ENCODE measurements around the gene LPCAT1.
"Not testable (repeated sequence)": the region's sequence is repeated elsewhere in the genome, so short reads cannot be mapped to it uniquely, and the experiment has no call there.

LPCAT1 gene

GRCh38 chr5:1477341-1477740, 46.4 kb downstream of the LPCAT1 start:
- FAIRE-seq: no peak

GRCh38 chr5:1476967-1477310, 46.8 kb downstream of the LPCAT1 start:
- FAIRE-seq: no peak

- no peak for FAIRE-seq
Measured at GRCh38 chr5:1476181-1476966, 47.4 kb downstream of the LPCAT1 start.

DNA sequence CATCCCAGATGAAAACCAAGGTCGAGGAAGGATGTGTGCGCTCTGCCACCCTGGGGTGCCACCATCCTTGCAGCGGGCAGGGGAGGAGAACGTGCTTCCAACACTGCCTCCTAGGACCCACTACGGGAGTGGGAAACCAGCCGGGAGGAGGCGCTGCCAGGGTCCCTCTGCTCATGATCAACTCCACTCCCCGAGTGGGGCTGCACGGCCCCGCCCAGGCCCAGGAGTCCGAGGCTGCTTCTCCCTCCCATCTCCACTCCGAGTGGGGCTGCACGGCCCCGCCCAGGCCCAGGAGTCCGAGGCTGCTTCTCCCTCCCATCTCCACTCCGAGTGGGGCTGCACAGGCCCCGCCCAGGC, 48.2 kb downstream of the LPCAT1 start:
- FAIRE-seq: not testable (repeated sequence)

DNA sequence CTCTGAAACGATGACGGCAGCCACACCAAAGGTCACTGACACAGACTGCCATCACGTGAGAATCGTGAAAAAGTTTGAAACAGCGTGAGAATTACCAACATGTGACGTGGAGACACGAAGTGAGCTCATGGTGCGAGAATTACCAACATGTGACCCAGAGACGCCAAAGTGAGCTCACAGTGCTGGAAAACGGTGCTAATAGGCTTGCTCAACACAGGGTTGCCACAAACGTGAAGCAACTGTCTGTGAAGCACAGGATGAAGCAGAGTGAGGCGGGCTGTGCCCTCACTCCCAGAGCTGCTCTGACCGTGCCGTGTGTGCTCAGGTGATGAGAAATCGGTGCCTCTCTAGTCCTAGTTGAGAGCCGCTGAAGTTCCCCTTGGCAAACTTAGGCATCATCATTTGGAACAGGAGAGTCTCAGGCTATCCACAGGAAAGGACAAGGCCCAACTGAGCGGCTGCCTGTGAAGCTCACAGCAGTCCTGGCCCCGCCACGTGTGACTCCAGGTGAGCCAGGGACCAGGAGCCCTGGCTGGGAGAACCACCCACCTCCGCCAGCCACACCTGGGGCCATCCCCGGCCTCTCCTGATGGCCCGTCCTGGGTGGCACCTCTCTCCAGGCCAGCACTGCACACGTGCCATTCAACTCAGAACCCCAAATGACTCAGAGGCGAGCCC, 48.8 kb downstream of the LPCAT1 start:
- FAIRE-seq: no peak

DNA sequence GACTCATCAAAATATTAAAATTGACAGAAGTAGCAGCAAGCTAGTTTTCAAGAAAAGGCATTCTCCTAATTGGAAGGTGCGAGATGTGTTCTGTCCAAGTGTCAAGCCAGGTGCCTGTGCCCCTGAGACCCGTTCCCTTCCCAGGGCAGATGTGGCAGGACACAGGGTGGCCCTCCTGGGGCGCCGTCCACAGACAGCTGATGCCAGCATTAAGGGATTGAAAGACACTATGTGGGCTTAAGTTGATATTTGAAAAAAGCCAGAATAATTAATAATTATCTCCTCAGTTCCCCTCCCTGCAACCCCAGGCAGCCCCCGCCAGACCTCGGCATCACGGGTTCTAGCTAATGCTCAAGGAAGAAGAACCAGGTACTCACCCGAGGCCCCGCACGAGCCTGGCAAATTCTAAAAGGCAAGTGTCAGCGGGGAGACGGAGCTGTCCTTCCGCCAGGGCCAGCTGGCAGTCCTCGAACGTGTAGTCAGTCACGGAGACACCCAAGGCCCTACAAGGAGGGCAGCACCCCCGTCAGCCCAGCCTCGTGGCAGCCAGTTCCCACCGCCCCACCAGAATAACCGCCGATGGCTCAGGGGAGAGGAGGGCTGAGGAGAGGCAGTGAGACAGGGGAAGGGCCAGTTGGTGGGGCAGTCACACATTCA, 49.4 kb downstream of the LPCAT1 start:
- no peak for FAIRE-seq

- no peak for FAIRE-seq
Measured at GRCh38 chr5:1473746-1474145, 50.0 kb downstream of the LPCAT1 start.

DNA sequence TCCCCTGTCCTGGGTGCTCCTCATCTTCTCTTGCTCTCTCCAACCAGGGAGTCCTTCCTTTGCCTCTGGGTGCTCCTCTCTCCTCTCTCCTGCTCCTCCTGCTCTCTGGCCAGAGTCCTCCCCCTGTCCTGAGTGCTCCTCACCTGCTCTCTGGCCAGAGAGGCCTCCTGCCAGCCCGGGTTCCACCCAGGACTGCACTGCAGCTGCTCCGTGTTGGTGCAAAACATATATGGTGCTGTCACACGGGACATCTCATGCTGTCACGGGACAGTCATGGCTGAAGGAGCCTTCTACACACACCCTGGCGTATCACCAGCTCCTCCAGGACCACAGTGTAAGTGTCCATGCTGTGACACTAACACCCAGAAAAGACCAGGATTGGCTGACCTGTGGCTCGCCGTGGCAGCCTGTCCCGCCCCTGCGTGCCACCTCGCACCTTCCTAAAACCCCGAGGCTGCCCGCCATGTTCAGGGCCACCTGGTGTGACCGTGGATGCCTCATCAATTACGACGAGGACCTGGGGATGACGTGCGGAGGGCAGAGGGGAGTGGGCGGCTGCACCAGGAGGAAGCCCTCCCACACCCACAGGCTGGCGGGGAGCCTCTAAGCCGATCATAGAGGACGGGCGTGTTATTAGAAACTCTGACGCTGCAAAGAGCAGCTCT, 50.7 kb downstream of the LPCAT1 start:
- FAIRE-seq: no peak

GRCh38 chr5:1471997-1472963, 51.5 kb downstream of the LPCAT1 start:
- FAIRE-seq: no peak

- no peak for FAIRE-seq
Measured at GRCh38 chr5:1471240-1471853, 52.4 kb downstream of the LPCAT1 start.

- FAIRE-seq: no peak
Measured at GRCh38 chr5:1470762-1471211, 53.0 kb downstream of the LPCAT1 start.

DNA sequence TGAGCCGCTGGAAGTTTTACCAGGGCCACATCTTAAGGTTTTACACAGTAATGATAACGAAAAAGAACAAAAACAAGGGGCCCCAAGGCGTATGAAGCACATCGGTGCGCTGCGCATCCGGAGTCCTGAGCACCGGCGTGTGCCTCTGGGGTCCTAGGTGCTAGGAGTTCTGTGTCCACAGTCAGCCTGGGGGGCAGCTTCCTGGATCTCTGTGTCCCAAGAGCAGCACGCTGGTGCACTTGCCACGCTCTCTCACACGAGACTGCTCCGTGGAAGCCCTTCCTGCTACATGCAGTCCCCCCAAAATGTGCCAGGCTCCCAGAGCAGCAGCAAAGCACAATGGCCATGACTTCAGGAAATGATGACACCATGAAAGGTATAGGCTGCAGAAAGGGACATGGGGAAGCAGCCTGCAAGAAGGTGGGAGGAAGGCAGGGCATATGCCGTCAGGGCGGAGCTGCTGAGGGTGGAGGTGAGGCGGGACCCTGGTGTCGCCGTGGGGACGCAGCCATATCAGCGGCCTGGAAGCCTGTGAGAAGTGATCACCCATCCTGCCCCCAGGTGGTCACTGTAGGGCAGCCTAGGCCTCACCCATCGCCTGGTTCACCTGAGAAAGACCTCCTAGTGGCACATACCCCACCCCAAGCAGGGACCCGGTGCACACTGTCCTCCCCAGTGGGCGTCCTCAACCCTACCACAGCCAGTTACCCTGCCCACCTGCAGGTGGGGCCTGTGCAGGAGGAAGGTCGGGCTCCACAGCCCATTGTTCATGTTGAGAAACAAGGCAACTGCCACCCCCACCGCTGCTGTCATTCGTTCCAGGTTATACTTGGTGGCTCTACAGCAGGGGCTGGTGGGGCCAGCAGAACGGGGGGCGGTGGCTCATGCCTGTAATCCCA, 54.9 kb downstream of the LPCAT1 start:
- FAIRE-seq: no peak

DNA sequence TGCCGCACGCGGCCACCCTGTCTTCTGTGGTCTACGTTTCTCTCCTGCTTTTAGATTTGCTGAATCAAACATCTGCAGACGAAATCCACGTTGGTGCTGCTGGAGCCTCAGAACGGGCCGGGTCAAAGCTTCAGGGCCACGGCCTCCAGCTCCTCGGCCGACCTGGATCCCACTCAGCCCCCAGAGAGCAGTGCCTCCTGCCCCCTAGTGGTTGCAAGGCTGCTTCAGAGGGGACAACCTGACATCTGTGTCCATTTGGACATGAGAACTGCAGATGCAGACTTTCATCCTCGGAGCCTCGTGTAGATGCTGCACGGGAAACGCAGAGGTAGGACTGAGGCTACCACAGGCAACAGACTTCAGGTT, 55.5 kb downstream of the LPCAT1 start:
- no peak for FAIRE-seq

DNA sequence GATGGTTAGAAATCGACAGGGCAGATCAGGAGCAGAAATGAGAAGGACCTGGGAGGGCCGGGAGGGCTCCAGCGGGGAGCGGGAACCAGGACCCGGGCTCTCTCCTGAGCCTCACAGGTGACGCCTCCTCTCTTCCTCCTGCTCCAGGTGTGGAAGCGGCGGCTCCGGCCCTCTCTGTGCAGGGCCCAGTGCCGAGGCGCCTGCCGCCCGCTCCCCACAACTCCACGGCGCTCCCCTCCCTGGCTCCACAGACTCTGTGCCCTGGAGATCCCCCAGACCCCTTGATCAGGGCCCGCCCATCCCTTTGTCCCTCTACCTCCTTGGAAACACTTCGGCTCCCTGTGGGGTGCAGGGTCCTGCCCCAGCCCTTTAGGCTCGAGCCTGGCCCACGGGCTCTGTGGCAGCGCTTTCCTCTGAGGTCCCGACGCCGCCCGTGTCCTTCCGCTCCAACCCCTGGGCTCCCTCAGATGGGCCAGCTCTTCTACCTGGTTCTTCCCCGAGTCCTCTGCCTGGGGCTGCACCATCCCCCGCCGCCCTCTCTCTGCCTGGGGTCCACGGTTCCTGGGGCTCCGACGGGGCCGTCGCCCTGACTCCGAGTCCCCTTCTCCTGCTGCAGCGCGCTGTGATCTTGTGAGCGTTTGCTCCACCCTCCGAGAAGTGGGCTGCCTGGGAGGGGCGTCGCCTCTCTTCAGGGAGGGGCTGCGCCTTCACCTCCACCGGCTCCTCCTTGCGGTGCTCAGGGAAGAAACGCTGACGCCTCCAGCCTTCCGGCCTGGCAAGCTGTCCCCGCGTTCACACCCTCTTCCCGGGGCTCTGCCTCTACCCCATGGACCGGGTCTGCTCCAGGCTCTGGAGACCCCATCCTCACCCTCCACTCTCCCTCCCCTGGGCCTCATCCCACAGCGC, 56.2 kb downstream of the LPCAT1 start:
- FAIRE-seq: no peak

- FAIRE-seq: no peak
Measured at GRCh38 chr5:1466631-1467265, 57.0 kb downstream of the LPCAT1 start.

DNA sequence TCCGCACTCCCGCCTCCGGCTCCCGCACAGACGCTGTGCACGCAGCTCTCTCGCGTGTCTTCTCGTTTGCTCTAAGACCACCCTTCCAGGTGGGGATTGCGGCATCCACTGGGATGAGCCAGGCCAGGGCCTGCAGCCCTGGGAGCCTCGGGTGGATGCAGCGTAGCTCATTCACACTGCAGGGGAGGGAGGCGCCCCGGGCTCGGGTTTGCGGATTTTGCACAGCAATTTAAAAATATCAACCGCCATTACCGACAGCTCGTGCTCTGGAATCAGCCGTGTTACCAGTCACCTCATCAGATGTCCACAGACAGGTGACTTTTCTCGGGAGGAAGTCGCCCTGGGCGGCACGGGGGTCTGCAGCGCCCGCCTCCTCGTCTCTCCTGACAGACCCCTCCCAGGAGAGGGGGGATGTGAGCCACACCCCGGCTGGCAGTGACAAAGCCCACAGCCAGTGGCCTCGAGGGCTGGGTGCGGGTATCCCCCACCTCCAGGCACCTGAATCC, 57.7 kb downstream of the LPCAT1 start:
- no peak for FAIRE-seq

DNA sequence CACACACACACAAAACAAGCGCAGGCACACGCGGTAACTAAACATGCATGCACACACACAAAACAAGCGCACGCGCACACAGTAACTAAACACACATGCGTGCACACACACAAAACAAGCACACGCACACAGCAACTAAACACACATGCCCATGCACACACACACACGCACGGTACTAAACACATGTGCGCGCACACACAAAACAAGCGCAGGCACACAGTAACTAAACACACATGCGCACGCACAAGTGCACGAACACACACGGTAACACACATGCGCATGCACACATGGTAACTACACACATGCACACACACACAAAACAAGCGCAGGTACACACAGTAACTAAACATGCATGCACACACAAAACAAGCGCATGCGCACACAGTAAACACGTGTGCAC, 58.6 kb downstream of the LPCAT1 start:
- FAIRE-seq: no peak

DNA sequence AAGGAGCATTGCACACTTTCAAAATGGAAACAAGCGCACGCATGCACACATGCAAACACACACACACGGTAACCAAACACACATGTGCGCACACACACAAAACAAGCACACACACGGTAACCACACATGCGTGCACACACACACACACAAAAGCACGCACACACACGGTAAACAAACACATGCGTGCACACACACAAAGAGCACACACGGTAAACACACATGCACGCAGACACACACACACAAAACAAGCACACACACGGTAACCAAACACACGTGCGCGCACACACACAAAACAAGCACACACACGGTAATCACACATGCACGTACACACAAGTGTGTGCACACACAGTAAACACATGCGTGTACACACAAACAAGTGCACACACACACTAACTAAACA, 59.2 kb downstream of the LPCAT1 start:
- FAIRE-seq: no peak

- FAIRE-seq: no peak
Measured at GRCh38 chr5:1464096-1464446, 59.7 kb downstream of the LPCAT1 start.
